Esophagus squamous epithelium (tissue), 5 donors: ENCODE results near the gene ARFRP1. TPM values are rescaled to one million over a fixed set of nuclear protein-coding genes. Genes with fewer than 3 reads are reported as not detected.

Source experiments
- DNase-seq: peaks from one replicate; lab custom pipeline; 2025; lab: John Stamatoyannopoulos, UW
- H3K27ac ChIP-seq, 4 donors: fragments of 200-600 bp; sonication (generic); one replicate each; pipeline ENCODE4 v1.5.1; 2016 to 2019; ENCODE audit warnings: mild to moderate bottlenecking in 1 of 4
- H3K27me3 ChIP-seq, 4 donors: fragments of 200-600 bp; sonication (generic); 1 replicate in 3 of 4; 2 replicates in 1 of 4; pipeline versions ENCODE4 v1.5.1 to v1.6.0; 2017 to 2021; ENCODE audit warnings: antibody characterized with exemption in 1 of 4
- H3K36me3 ChIP-seq, 3 donors: fragments of 200-600 bp; sonication (generic); one replicate each; pipeline ENCODE4 v1.5.1; 2016 to 2019
- H3K4me1 ChIP-seq, 3 donors: fragments of 200-600 bp; sonication (generic); one replicate each; pipeline ENCODE4 v1.5.1; 2017 to 2019
- H3K4me3 ChIP-seq, 4 donors: fragments of 200-600 bp; sonication (generic); 1 replicate in 3 of 4; 2 replicates in 1 of 4; pipeline ENCODE4 v1.5.1; 2016 to 2019; ENCODE audit warnings: mild to moderate bottlenecking in 2 of 4, moderate library complexity in 1 of 4
- H3K9me3 ChIP-seq, 3 donors: fragments of 200-600 bp; sonication (generic); one replicate each; pipeline ENCODE4 v1.5.1; 2016 to 2019
- CTCF ChIP-seq, 6 experiments: fragments of 450-650 bp in 4 of 6; fragments of 200-600 bp in 2 of 6; sonication (generic) in 2 of 6; IDR thresholded peaks; one replicate each; pipeline ENCODE4 v1.5.1; 2016 to 2019; ENCODE audit warnings: antibody characterized with exemption in 6 of 6, mild to moderate bottlenecking in 4 of 6, moderate library complexity in 4 of 6
- POLR2A ChIP-seq, 4 donors: fragments of 450-650 bp; IDR thresholded peaks; one replicate each; pipeline ENCODE4 v1.6.1; 2017; ENCODE audit warnings: antibody characterized with exemption in 4 of 4, mild to moderate bottlenecking in 4 of 4, moderate library complexity in 3 of 4
- WGBS, 2 donors: methylation state at CpG; one replicate each; pipeline ENCODE4 v1.1.5; 2018; 5-methylcytosine and 5-hydroxymethylcytosine counted together
- intact Hi-C: fragments of 100-400 bp; cut with DNase I; formaldehyde crosslinking; loops from one replicate; pipeline ENCODE4 v1.15.0; 2022
- total RNA-seq, 4 donors: library from RNA; depleted of rRNA; stranded (reverse); fragments of >200 nt; gene quantifications; one replicate each; pipeline ENCODE4 v1.1.0, GENCODE V29; 2016
- donor health status: DM: yes; HTN: yes; CAD: no.

ARFRP1 gene
- total RNA-seq, 4 donors from 2014 or later, result 30.4 to 45.5 (median 37.0) TPM

DNA sequence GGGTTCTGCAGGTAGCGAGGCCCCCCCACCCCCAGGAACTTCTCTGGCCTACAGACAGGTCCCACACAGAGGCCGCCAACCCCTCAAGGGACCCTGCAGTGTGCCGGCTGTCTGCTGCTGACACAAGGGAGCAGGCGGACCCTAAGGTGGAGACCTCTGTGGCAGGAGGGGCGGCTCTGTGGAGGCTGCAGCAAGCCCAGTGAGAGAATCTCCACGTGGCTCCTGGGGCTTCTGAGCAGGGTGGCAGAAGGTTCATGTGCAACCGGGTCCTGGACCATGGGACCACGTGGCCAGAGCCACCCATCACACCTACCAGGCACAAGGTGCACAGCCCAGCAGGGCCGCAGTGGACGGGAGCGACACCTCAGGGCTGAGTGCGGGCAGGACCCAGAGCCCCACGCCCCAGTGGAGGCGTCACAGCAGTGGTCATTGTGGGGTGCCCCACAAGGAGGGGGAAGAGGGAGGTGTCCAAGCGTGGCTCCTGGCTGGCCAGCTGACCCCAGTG lies 4.3 kb downstream of the ARFRP1 start:
- TF ChIP-seq POLR2A (IDR thresholded peaks at IDR 0.05) (no peak), CTCF (IDR thresholded peaks at IDR 0.05) (no peak)
- DNase-seq, result no peak
- H3K27ac ChIP-seq, result no peak overlapping the region
- H3K4me3 ChIP-seq, result no peak overlapping the region
- H3K4me1 ChIP-seq, result peaks cover 27 to 38% (median 27%) of the 10 kb centered on the region in 3 donors
- no peaks in the 10 kb centered on the region for H3K9me3 ChIP-seq
- H3K36me3 ChIP-seq, result peaks cover 10 to 45% (median 25%) of the 10 kb centered on the region in 3 donors
- intact Hi-C loops, result no loop called here
- WGBS, 2 donors, result 90% methylated on average over 2 of the region's 15 CpGs; no CpG with 5 or more reads in 1 of the 2 donors
- H3K27me3 ChIP-seq, result no peaks in the 10 kb centered on the region

DNA sequence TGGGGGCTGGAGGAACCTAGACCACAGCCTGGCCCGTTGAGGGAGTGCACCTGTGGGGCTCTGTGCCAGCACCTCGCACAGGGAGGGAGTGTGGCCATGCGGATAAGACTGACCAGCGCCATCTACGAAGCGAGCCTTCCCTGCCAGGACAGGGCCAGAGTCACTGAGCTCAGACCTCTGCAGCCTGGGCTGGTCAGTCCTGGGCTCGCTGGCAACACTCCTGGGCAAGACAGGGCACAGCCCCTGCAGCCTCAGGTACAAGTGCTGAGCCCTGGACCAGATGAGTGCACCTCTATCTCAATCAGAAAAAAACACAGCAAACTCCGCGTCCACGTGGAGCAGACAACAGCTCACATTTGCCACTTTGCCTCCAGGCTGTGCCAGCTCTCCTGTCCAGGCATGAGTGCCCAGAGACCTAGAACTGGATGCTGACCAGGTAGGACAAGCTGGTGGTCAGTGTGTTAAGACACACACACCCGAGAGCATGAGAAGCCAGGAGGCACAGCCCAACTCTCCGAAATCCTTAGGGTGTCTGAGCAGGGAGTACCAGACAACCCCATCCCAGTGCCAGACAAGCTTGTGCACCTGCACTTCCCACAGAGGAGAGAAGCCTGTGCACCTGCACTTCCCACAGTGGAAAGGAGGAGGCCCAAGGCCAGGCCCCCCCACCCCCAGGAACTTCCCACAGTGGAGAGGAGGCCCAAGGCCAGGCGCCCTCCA lies 4.9 kb downstream of the ARFRP1 start:
- Histone ChIP-seq H3K27ac (no peak overlapping the region), H3K27me3 (no peaks in the 10 kb centered on the region), H3K4me3 (no peak overlapping the region), H3K9me3 (no peaks in the 10 kb centered on the region), H3K36me3 (peaks cover 10 to 45% (median 25%) of the 10 kb centered on the region in 3 donors), H3K4me1 (peaks cover 27 to 40% (median 32%) of the 10 kb centered on the region in 3 donors)
- 52 to 83% methylated on average over 5 to 9 of the region's 13 CpGs for WGBS, 2 donors
- DNase-seq, result no peak
- intact Hi-C loops, result no loop called here
- no peak for TF ChIP-seq POLR2A (IDR thresholded peaks at IDR 0.05)
- no peak for TF ChIP-seq CTCF (IDR thresholded peaks at IDR 0.05)

- intact Hi-C loops, result no loop called here
- H3K27ac ChIP-seq, result peak overlapping the region in 1 of 4 donors; percentile 39
- peaks cover 10 to 45% (median 25%) of the 10 kb centered on the region in 3 donors for H3K36me3 ChIP-seq
- H3K27me3 ChIP-seq, result no peaks in the 10 kb centered on the region
- TF ChIP-seq CTCF (IDR thresholded peaks at IDR 0.05), result no peak
- no peak for TF ChIP-seq POLR2A (IDR thresholded peaks at IDR 0.05)
- H3K9me3 ChIP-seq, result no peaks in the 10 kb centered on the region
- peaks cover 31 to 47% (median 39%) of the 10 kb centered on the region in 3 donors for H3K4me1 ChIP-seq
- no peak overlapping the region for H3K4me3 ChIP-seq
- WGBS, 2 donors, result 76 to 87% methylated on average over 4 to 5 of the region's 16 CpGs
- no peak for DNase-seq
Measured at GRCh38 chr20:63702036-63702665, 5.6 kb downstream of the ARFRP1 start.

- DNase-seq, result no peak
- Histone ChIP-seq H3K4me3 (no peak overlapping the region), H3K36me3 (peaks cover 10 to 45% (median 25%) of the 10 kb centered on the region in 3 donors), H3K9me3 (no peaks in the 10 kb centered on the region), H3K27ac (peak overlapping the region in 2 of 4 donors; percentile 25 to 39), H3K4me1 (peaks cover 31 to 47% (median 42%) of the 10 kb centered on the region in 3 donors), H3K27me3 (no peaks in the 10 kb centered on the region)
- TF ChIP-seq POLR2A (IDR thresholded peaks at IDR 0.05) (no peak), CTCF (IDR thresholded peaks at IDR 0.05) (no peak)
- no CpG with 5 or more reads among the region's 14 CpGs for WGBS, 2 donors
- intact Hi-C loops, result no loop called here
Measured at GRCh38 chr20:63701329-63702035, 6.3 kb downstream of the ARFRP1 start.
